Measurements from ENCODE around the gene CELSR1. TPM values are rescaled to one million over a fixed set of nuclear protein-coding genes. Genes with fewer than 3 reads are reported as not detected.

The CELSR1 gene
- total and polyA plus RNA-seq, 2 donors (not counting 1 experiment from before 2014, with no cell fraction given) = 30.2 to 34.8 TPM

DNA sequence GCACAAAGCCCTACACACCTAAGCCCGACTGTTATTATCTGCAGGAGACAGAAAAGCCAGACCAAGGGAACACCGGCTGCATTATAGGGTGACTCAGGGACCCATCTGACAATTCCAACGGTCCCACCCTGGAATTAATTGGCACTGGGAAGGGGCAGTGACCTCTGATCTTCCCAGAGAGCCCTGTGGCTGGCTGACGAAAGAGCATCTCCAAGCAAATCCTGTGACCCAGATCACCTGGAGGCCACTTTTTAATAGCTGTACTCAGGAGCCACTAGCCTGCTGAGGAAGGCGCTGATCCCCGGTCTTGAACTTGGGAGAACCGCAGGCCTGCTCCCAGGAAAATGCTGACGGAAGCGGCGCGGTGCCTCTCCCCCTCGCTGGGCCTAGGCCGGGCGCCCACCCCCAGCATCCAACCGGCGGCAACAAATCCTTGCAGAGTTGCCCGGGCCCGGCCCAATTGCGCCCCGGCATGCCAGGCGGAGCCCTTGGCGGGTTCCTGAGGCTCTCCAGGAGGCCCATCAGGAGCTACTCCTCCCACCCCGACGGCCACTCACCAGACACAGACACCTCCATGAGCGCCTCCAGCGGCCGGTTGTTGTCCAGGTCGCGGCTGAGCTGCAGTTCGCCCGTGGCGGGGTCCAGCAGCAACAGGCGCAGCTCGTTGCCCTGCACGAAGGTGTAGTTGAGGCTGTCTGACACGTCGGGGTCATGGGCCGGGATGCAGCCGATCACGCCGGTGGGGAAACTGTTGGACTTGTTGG, 4.2 kb downstream of the CELSR1 start:
- no peak overlapping the region for H3K27ac Mint-ChIP-seq

DNA sequence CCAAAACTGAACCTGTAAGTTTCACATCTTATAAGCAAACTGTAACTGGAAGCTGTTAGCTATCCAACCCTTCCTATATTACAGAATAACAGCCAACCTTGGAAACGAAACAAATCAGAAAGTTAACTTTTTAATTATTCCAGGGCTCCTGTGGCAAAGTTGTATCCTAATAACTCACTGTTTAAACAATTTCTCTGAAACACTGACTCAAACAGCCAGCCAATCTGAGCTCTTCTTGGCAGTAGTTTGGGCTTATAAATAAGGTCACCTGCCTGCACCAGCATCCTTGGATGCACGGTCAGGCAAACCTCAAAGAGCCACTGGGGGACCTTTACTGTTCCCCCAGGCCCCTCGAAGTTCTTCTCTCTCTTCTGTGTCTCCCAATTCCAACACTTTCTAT, 5.0 kb downstream of the CELSR1 start:
- Histone ChIP-seq H2AFZ (ENCODE audit: insufficient read depth, low read depth, low read length, poor library complexity, severe bottlenecking) (no peak overlapping the region), H3K79me2 (ENCODE audit: control insufficient read depth, insufficient read depth, low read length) (no peaks in the 10 kb centered on the region), H3K9me3 (ENCODE audit: control extremely low read depth in 1 of 3, control insufficient read depth in 2 of 3, insufficient read depth in 1 of 3, low read length in 2 of 3) (peaks cover 0 to 14% (median 0%) of the 10 kb centered on the region in 3 donors), H4K20me1 (ENCODE audit: control insufficient read depth, insufficient read depth, low read length, poor library complexity, severe bottlenecking) (no peaks in the 10 kb centered on the region), H3K27ac (ENCODE audit: low read length in 2 of 2) (no peak overlapping the region), H3K9ac (ENCODE audit: low read length) (no peak overlapping the region), H3K27me3 (replicated peaks in 1 of 4; ENCODE audit: control extremely low read depth in 1 of 4, control insufficient read depth in 3 of 4, insufficient read depth in 4 of 4, low read length in 3 of 4) (peaks cover 0 to 14% (median 5%) of the 10 kb centered on the region in 4 experiments), H3K4me1 (ENCODE audit: control insufficient read depth in 2 of 2, insufficient read depth in 2 of 2, low read length in 2 of 2) (no peaks in the 10 kb centered on the region), H3K4me2 (replicated peaks; ENCODE audit: low read depth, low read length, poor library complexity, severe bottlenecking) (no peak overlapping the region), H3K36me3 (replicated peaks in 1 of 2; ENCODE audit: control extremely low read depth in 1 of 2, control insufficient read depth in 1 of 2, extremely low read depth in 1 of 2, insufficient read depth in 2 of 2, low read length in 1 of 2) (no peaks in the 10 kb centered on the region), H3K4me3 (ENCODE audit: control extremely low read depth in 1 of 5, extremely low read depth in 1 of 5, insufficient read depth in 1 of 5, low read depth in 2 of 5, low read length in 4 of 5) (no peak overlapping the region)
- H3K9me3 Mint-ChIP-seq (ENCODE audit: insufficient read depth) = no peaks in the 10 kb centered on the region
- CTCF ChIA-PET = interaction anchor here (4.5 kb wide), 1 partner anchor 165 kb away, joined by 18 read pairs; no protein-coding TSS in a partner anchor
- H3K27me3 Mint-ChIP-seq = peaks cover 30% of the 10 kb centered on the region
- ATAC-seq (ENCODE audit: low read depth) (no peak), DNase-seq (no peak)
- H3K4me1 Mint-ChIP-seq = no peaks in the 10 kb centered on the region
- no peak overlapping the region for H3K27ac Mint-ChIP-seq
- intact Hi-C loops (cut with micrococcal nuclease) = no loop called here
- WGBS (ENCODE audit: insufficient coverage) = 88% methylated on average over 2 of the region's 3 CpGs
- POLR2A ChIA-PET = no interaction called here
- H3K4me3 Mint-ChIP-seq = no peak overlapping the region
- TF ChIP-seq, protein P1, sequence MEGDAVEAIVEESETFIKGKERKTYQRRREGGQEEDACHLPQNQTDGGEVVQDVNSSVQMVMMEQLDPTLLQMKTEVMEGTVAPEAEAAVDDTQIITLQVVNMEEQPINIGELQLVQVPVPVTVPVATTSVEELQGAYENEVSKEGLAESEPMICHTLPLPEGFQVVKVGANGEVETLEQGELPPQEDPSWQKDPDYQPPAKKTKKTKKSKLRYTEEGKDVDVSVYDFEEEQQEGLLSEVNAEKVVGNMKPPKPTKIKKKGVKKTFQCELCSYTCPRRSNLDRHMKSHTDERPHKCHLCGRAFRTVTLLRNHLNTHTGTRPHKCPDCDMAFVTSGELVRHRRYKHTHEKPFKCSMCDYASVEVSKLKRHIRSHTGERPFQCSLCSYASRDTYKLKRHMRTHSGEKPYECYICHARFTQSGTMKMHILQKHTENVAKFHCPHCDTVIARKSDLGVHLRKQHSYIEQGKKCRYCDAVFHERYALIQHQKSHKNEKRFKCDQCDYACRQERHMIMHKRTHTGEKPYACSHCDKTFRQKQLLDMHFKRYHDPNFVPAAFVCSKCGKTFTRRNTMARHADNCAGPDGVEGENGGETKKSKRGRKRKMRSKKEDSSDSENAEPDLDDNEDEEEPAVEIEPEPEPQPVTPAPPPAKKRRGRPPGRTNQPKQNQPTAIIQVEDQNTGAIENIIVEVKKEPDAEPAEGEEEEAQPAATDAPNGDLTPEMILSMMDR (IDR thresholded peaks at IDR 0.05) = no peak
- TF ChIP-seq EZH2 (IDR thresholded peaks at IDR 0.05; ENCODE audit: borderline replicate concordance, insufficient read depth, low read depth, low read length, poor library complexity, severe bottlenecking) = no peak

More for the DNA sequence above, 4.2 kb downstream of the CELSR1 start:
- intact Hi-C loops (cut with micrococcal nuclease) = no loop called here
- Mint-ChIP-seq H3K9me3 (ENCODE audit: insufficient read depth) (no peaks in the 10 kb centered on the region), H3K27me3 (peaks cover 28% of the 10 kb centered on the region), H3K4me3 (no peak overlapping the region), H3K4me1 (peaks cover 3% of the 10 kb centered on the region)
- peaks cover 6% of the 10 kb centered on the region in 2 donors for H3K4me1 ChIP-seq (ENCODE audit: control insufficient read depth in 2 of 2, insufficient read depth in 2 of 2, low read length in 2 of 2)
- no peak overlapping the region for H3K9ac ChIP-seq (ENCODE audit: low read length)
- no peak for TF ChIP-seq EZH2 (IDR thresholded peaks at IDR 0.05; ENCODE audit: borderline replicate concordance, insufficient read depth, low read depth, low read length, poor library complexity, severe bottlenecking)
- TF ChIP-seq, protein P1 (IDR thresholded peaks at IDR 0.05) = no peak
- no peak for DNase-seq
- ChIA-PET CTCF (interaction anchor here (4.5 kb wide), 1 partner anchor 166 kb away, joined by 18 read pairs; no protein-coding TSS in a partner anchor), POLR2A (no interaction called here)
- H3K36me3 ChIP-seq (replicated peaks in 1 of 2; ENCODE audit: control extremely low read depth in 1 of 2, control insufficient read depth in 1 of 2, extremely low read depth in 1 of 2, insufficient read depth in 2 of 2, low read length in 1 of 2) = no peaks in the 10 kb centered on the region
- H3K27ac ChIP-seq (ENCODE audit: low read length in 2 of 2) = no peak overlapping the region
- H2AFZ ChIP-seq (ENCODE audit: insufficient read depth, low read depth, low read length, poor library complexity, severe bottlenecking) = no peak overlapping the region
- no peaks in the 10 kb centered on the region for H3K79me2 ChIP-seq (ENCODE audit: control insufficient read depth, insufficient read depth, low read length)
- H3K9me3 ChIP-seq (ENCODE audit: control extremely low read depth in 1 of 3, control insufficient read depth in 2 of 3, insufficient read depth in 1 of 3, low read length in 2 of 3) = peaks cover 0 to 14% (median 0%) of the 10 kb centered on the region in 3 donors
- WGBS (ENCODE audit: insufficient coverage) = 93% methylated on average over 39 of the region's 41 CpGs
- H3K4me3 ChIP-seq (ENCODE audit: control extremely low read depth in 1 of 5, extremely low read depth in 1 of 5, insufficient read depth in 1 of 5, low read depth in 2 of 5, low read length in 4 of 5) = no peak overlapping the region
- peaks cover 0 to 18% (median 7%) of the 10 kb centered on the region in 4 experiments for H3K27me3 ChIP-seq (replicated peaks in 1 of 4; ENCODE audit: control extremely low read depth in 1 of 4, control insufficient read depth in 3 of 4, insufficient read depth in 4 of 4, low read length in 3 of 4)
- ATAC-seq (ENCODE audit: low read depth) = no peak
- no peaks in the 10 kb centered on the region for H4K20me1 ChIP-seq (ENCODE audit: control insufficient read depth, insufficient read depth, low read length, poor library complexity, severe bottlenecking)
- no peak overlapping the region for H3K4me2 ChIP-seq (replicated peaks; ENCODE audit: low read depth, low read length, poor library complexity, severe bottlenecking)
